GM12864 (cell line): ENCODE measurements around the gene PDE5A.

ENCODE experiments used
- DNase-seq: peaks from one replicate; pipeline ENCODE4 v3.0.0-alpha.2; 2011; ENCODE audit warnings: low read depth
- H3K4me3 ChIP-seq: 2 replicates; pipeline ENCODE4 v1.5.1; 2011; ENCODE audit warnings: mild to moderate bottlenecking, low read depth, low read length, control low read depth
- TF ChIP-seq, protein P1 (sequence below): IDR thresholded peaks from 2 replicates; pipeline ENCODE4 v1.5.1; 2011; ENCODE audit warnings: low read depth, mild to moderate bottlenecking, moderate library complexity, low read length, control low read depth, inconsistent platforms; ENCODE audit errors: missing control alignments

Gene PDE5A

DNA sequence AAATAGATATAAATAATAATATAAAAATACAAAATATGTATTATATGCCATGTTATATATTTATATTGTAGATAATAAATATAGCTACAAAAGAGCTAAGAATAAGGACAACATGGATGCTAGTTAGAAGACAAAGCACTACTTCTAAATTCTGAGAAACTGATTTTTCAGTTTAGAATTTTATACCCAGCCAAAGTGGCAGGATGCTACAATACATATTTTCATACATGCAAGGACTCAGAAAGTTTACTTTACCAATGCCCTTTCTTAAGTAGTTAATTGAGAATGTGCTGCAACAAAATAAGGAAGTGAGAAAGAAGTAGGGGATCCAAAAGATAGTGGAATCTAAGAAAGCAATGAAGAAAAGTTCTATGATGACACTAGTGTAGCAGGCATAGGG is 64.5 kb downstream of the PDE5A start:
- TF ChIP-seq, protein P1, sequence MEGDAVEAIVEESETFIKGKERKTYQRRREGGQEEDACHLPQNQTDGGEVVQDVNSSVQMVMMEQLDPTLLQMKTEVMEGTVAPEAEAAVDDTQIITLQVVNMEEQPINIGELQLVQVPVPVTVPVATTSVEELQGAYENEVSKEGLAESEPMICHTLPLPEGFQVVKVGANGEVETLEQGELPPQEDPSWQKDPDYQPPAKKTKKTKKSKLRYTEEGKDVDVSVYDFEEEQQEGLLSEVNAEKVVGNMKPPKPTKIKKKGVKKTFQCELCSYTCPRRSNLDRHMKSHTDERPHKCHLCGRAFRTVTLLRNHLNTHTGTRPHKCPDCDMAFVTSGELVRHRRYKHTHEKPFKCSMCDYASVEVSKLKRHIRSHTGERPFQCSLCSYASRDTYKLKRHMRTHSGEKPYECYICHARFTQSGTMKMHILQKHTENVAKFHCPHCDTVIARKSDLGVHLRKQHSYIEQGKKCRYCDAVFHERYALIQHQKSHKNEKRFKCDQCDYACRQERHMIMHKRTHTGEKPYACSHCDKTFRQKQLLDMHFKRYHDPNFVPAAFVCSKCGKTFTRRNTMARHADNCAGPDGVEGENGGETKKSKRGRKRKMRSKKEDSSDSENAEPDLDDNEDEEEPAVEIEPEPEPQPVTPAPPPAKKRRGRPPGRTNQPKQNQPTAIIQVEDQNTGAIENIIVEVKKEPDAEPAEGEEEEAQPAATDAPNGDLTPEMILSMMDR = no peak
- DNase-seq = no peak
- H3K4me3 ChIP-seq = no peak overlapping the region

DNA sequence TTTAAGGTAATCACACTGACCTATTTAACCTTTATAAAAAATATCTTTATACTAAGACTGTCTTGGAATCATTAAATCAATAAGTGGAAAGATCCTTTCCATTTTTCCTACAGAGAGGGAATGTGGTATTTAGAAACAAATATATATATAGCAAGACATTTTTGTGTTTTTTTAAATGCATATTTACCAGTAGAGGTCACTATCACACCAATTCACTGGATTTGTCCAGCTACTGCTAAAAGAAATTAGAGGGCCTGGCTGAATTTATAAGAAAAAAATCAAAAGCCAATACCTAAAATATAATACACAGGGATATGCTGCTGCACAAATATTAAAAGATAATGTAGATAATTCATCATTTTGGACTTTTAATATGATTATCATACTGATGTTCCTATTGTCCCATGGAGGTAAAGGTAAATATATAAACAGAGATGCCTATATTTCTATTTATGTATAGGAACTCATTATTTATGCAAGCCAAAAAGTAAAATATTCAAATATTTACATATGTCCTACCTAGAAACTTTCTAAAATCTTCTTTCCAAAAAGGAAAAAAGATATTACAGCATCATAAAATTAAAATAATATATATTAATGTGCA is 69.5 kb downstream of the PDE5A start:
- TF ChIP-seq, protein P1 = no peak
- no peak for DNase-seq
- no peak overlapping the region for H3K4me3 ChIP-seq

DNA sequence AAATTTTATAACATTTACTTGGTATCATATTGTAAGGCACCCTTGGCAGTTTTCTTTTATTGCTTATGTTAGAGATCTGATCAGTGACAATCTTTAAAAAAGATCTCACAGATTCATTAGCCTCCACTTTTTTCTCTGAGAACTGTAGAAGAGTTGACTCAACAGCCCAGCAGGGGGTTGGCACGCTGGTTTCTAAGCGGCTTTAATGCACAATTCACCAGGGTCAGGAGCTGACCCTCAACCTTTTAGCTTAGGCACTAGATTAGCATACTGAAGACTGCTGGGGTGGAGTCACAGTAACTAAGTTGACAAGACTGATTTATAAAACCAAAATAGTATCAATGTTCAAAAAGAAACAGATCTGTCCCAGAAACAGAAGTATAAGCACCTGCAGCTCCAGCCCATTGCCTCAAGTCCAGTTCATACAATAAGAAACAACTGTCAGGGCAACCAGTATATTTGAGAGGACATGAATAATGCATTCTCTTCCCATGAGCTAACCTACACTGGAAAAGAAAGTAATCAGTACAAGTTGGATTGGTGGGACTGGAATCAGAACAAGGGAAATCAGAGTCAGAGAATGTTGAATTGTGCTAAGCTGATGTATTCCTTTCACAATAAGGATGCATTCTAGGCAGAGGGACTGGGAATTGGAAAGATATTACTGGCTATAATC is 77.6 kb downstream of the PDE5A start:
- H3K4me3 ChIP-seq = no peak overlapping the region
- DNase-seq = no peak

DNA sequence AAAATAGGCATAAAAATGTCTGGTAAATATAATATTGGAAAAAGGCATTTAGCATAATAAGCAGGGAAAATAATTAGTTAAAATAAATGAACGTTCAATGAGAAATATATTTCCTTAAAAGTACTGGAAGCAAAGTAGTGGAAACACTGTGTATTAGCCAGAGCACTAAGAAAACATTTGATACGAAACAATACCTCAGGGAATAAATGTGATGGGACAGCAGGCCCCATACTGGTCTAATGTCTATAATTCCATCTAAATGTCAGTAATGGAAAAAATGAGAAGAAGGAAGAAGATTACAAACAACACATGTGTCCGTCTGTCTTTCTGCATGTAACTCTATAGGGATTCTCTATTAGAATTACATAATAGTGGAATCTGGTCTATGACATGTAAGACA is 79.0 kb downstream of the PDE5A start:
- no peak for DNase-seq
- no peak overlapping the region for H3K4me3 ChIP-seq
- TF ChIP-seq, protein P1 = no peak

More for the DNA sequence above, 77.6 kb downstream of the PDE5A start:
- TF ChIP-seq, protein P1 = no peak

DNA sequence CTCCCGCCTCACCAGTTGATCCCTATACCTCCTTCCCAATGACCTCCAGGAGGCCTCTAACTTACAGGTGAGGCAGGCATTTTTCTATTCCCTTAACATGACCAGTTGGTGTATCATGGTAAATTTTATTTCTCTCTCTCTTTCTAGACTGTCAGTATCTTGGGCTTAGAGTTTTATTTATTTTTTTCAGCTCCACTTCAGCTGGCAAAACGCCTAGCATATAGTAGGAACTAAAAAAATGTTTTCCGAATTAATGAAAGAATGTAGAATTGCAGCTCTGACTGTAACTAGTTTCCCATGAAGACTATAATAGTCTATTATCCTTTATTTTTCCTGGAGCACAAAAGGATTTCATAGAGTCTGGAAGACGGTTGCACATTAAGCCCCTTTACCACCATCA is 84.8 kb downstream of the PDE5A start:
- TF ChIP-seq, protein P1 = no peak
- DNase-seq = no peak
- no peak overlapping the region for H3K4me3 ChIP-seq

DNA sequence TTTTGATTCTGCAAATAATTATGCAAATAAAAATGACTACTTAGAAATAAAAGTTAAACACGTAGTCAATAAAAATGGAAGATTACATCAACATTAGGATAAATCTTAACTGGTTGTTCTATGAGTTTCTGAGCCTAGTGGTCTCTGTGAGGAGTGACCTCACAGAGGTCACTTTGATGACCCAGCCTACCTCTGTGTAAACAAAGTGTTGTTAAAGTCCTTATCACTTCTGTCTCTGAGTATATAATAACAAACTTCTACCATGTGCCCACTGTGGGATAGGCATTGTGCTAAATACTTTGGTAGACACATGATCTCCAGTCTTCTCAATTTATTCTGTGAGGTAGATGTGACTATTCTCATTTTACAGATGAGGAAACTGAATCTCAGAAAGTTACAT is 85.4 kb downstream of the PDE5A start:
- no peak for DNase-seq
- TF ChIP-seq, protein P1 = no peak
- H3K4me3 ChIP-seq = no peak overlapping the region

DNA sequence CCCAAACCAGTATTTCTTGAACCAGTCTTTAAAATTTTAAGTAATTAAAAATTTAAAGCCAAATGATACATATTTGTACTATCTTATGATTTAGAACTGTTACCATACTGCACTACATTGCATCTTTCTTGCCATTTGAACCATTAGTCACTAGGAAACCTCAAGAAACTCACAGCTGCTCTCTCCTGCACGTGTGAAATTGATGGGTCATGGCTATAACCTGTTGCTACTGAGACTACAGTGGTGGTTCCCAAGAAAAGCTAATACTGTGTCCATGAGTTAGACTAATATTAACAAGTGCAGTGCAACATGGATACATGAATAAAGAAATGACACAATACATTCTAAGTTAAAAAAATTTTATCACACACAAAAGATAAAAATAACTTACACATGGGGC is 88.4 kb downstream of the PDE5A start:
- DNase-seq = no peak
- H3K4me3 ChIP-seq = no peak overlapping the region
- TF ChIP-seq, protein P1 = no peak
